H1 (cell line): Measurements from ENCODE around the gene TEX264. TPM values are rescaled to one million over a fixed set of nuclear protein-coding genes. Genes with fewer than 3 reads are reported as not detected.
A peak's percentile ranks its signal among the peaks of the same experiment; 100 is the strongest.

Experiments used
- CTCF ChIA-PET: fragments of 300-600 bp; sonication (Branson Sonifier 250); formaldehyde crosslinking; loops from one replicate; lab custom pipeline; 2021; ENCODE audit not compliant: partially characterized antibody; lab: Charles Lee
- POLR2A ChIA-PET: fragments of 300-600 bp; sonication (Branson Sonifier 250); formaldehyde crosslinking; loops from one replicate; lab custom pipeline; 2021; ENCODE audit warnings: inconsistent platforms; ENCODE audit not compliant: partially characterized antibody; lab: Charles Lee
- DNase-seq, 2 experiments: peaks; one replicate each; pipeline versions ENCODE4 v3.0.0 to v3.0.0-alpha.2; 2010 to 2022; ENCODE audit warnings: low spot score in 2 of 2, low read depth in 1 of 2, mixed read lengths in 1 of 2
- FAIRE-seq: peaks from 2 replicates; lab custom pipeline; 2011; peaks lifted over from hg19 to GRCh38; lab: Jason Lieb, UNC
- H2AFZ ChIP-seq: 2 replicates; pipeline ENCODE4 v1.8.1; 2012; ENCODE audit warnings: low read length, inconsistent platforms
- H2AK5ac ChIP-seq: 2 replicates; pipeline ENCODE4 v1.6.1; 2013; ENCODE audit warnings: low read depth, low read length
- H2BK120ac ChIP-seq: replicated peaks from 2 replicates; pipeline ENCODE3; 2013; ENCODE audit warnings: low read depth, low read length, inconsistent platforms
- H2BK12ac ChIP-seq: 2 replicates; pipeline ENCODE4 v1.6.1; 2013; ENCODE audit warnings: low read depth, low read length
- H2BK15ac ChIP-seq: 2 replicates; pipeline ENCODE4 v1.6.1; 2013; ENCODE audit warnings: low read length
- H2BK20ac ChIP-seq: 2 replicates; pipeline ENCODE4 v1.6.1; 2013; ENCODE audit warnings: low read length
- H2BK5ac ChIP-seq: 2 replicates; pipeline ENCODE4 v1.6.1; 2013; ENCODE audit warnings: low read depth, low read length
- H3K14ac ChIP-seq: 2 replicates; pipeline ENCODE4 v1.6.1; 2013; ENCODE audit warnings: inconsistent platforms; ENCODE audit not compliant: insufficient read length
- H3K18ac ChIP-seq: 2 replicates; pipeline ENCODE4 v1.6.1; 2013; ENCODE audit warnings: low read length; ENCODE audit errors: extremely low read depth
- H3K23ac ChIP-seq: 2 replicates; pipeline ENCODE4 v1.6.1; 2013; ENCODE audit warnings: inconsistent platforms; ENCODE audit not compliant: insufficient read length
- H3K23me2 ChIP-seq: 2 replicates; pipeline ENCODE4 v1.6.1; 2013; ENCODE audit warnings: low read depth, low read length
- H3K27ac ChIP-seq: 2 replicates; pipeline ENCODE4 v1.6.1; 2011; ENCODE audit warnings: low read depth, low read length, inconsistent platforms
- H3K27me3 ChIP-seq, 4 experiments: replicated peaks in 1 of 4; 1 replicate in 1 of 4; 2 replicates in 3 of 4; pipeline versions ENCODE4 v1.6.1 to v1.8.1; 2011 to 2013; ENCODE audit warnings: low read length in 3 of 4, mild to moderate bottlenecking in 3 of 4, inconsistent platforms in 2 of 4, mixed read lengths in 2 of 4, moderate library complexity in 1 of 4; ENCODE audit not compliant: control insufficient read depth in 3 of 4, insufficient read depth in 3 of 4; ENCODE audit errors: extremely low read depth in 1 of 4
- H3K36me3 ChIP-seq, 4 experiments: 2 replicates each; pipeline versions ENCODE4 v1.6.1 to v1.8.1; 2011 to 2013; ENCODE audit warnings: mild to moderate bottlenecking in 4 of 4, low read length in 3 of 4, moderate library complexity in 2 of 4, control low read depth in 1 of 4, inconsistent platforms in 1 of 4; ENCODE audit not compliant: insufficient read depth in 4 of 4, control insufficient read depth in 2 of 4
- H3K4ac ChIP-seq: replicated peaks from 2 replicates; pipeline ENCODE3; 2013; ENCODE audit warnings: low read length, low read depth, mixed read lengths, inconsistent platforms; ENCODE audit not compliant: insufficient read length
- H3K4me1 ChIP-seq, 4 experiments: replicated peaks in 1 of 4; 1 replicate in 1 of 4; 2 replicates in 3 of 4; pipeline versions ENCODE4 v1.6.1 to v1.8.1; 2011 to 2013; ENCODE audit warnings: low read length in 3 of 4, inconsistent platforms in 2 of 4, mixed read lengths in 1 of 4; ENCODE audit not compliant: insufficient read depth in 4 of 4, control insufficient read depth in 3 of 4
- H3K4me2 ChIP-seq, 2 experiments: 2 replicates each; pipeline versions ENCODE4 v1.6.1 to v1.8.1; 2011 to 2013; ENCODE audit warnings: low read depth in 2 of 2, low read length in 2 of 2, control low read depth in 1 of 2, inconsistent platforms in 1 of 2, mild to moderate bottlenecking in 1 of 2; ENCODE audit not compliant: insufficient read depth in 1 of 2
- H3K4me3 ChIP-seq, 4 experiments: fragments of 200-600, 300-600 bp in 1 of 4; sonication (generic), shearing (Covaris generic), sonication (Bioruptor Twin) in 1 of 4; 2 replicates each; pipeline versions ENCODE4 v1.5.1 to v1.8.1; 2011 to 2016; ENCODE audit warnings: low read length in 4 of 4, low read depth in 3 of 4, control low read depth in 2 of 4, inconsistent platforms in 2 of 4, mild to moderate bottlenecking in 2 of 4, mixed read lengths in 1 of 4, moderate library complexity in 1 of 4; ENCODE audit not compliant: insufficient read depth in 2 of 4; ENCODE audit errors: extremely low read depth in 1 of 4
- H3K56ac ChIP-seq: replicated peaks from 2 replicates; pipeline ENCODE3; 2013; ENCODE audit warnings: low read depth, mild to moderate bottlenecking, mixed read lengths, low read length, inconsistent platforms; ENCODE audit not compliant: insufficient read length
- H3K79me1 ChIP-seq: 2 replicates; pipeline ENCODE4 v1.6.1; 2013; ENCODE audit warnings: low read depth, low read length, control low read depth
- H3K79me2 ChIP-seq, 2 experiments: 2 replicates each; pipeline versions ENCODE4 v1.6.1 to v1.8.1; 2012 to 2013; ENCODE audit warnings: low read length in 2 of 2, mild to moderate bottlenecking in 2 of 2, inconsistent platforms in 1 of 2; ENCODE audit not compliant: insufficient read depth in 2 of 2, control insufficient read depth in 1 of 2
- H3K9ac ChIP-seq, 4 experiments: replicated peaks in 1 of 4; 1 replicate in 1 of 4; 2 replicates in 3 of 4; pipeline versions ENCODE4 v1.6.1 to v1.8.1; 2011 to 2013; ENCODE audit warnings: low read depth in 3 of 4, low read length in 3 of 4, control low read depth in 2 of 4, mild to moderate bottlenecking in 2 of 4, moderate library complexity in 2 of 4, inconsistent platforms in 1 of 4; ENCODE audit errors: extremely low read depth in 1 of 4
- H3K9me3 ChIP-seq, 2 experiments: 2 replicates each; pipeline versions ENCODE4 v1.6.1 to v1.8.1; 2012 to 2013; ENCODE audit warnings: mild to moderate bottlenecking in 2 of 2, moderate library complexity in 2 of 2, control low read depth in 1 of 2, inconsistent platforms in 1 of 2, low read depth in 1 of 2, low read length in 1 of 2, mixed read lengths in 1 of 2; ENCODE audit not compliant: insufficient read depth in 2 of 2
- H4K20me1 ChIP-seq, 2 experiments: replicated peaks in 1 of 2; 2 replicates each; pipeline versions ENCODE3 to v1.8.1; 2011 to 2013; ENCODE audit warnings: inconsistent platforms in 2 of 2, low read length in 2 of 2, mild to moderate bottlenecking in 1 of 2; ENCODE audit not compliant: insufficient read depth in 2 of 2, control insufficient read depth in 1 of 2
- H4K5ac ChIP-seq: 2 replicates; pipeline ENCODE4 v1.6.1; 2013; ENCODE audit warnings: low read length, low read depth, mixed read lengths, inconsistent platforms; ENCODE audit not compliant: insufficient read length
- H4K8ac ChIP-seq: 2 replicates; pipeline ENCODE4 v1.8.0; 2013; ENCODE audit warnings: mild to moderate bottlenecking, moderate library complexity, low read length, inconsistent platforms; ENCODE audit not compliant: insufficient read depth; ENCODE audit errors: extremely low read depth
- H4K91ac ChIP-seq: replicated peaks from 2 replicates; pipeline ENCODE3; 2013; ENCODE audit warnings: low read length, mixed read lengths, inconsistent platforms; ENCODE audit not compliant: insufficient read length
- RBBP5 ChIP-seq: IDR thresholded peaks from 2 replicates; pipeline ENCODE4 v1.7.1; 2012; ENCODE audit warnings: low read depth, mild to moderate bottlenecking, inconsistent platforms, low read length, moderate library complexity, borderline replicate concordance
- RXRA ChIP-seq: IDR thresholded peaks from 2 replicates; pipeline ENCODE4 v1.6.1; 2011; ENCODE audit warnings: low read depth, mild to moderate bottlenecking, low read length, moderate library complexity; ENCODE audit not compliant: insufficient read depth
- WGBS, 2 experiments: shearing (Covaris generic) in 1 of 2; methylation state at CpG; one replicate each; pipeline versions ENCODE4 v1.1.6 to v1.1.7; 2013 to 2015; ENCODE audit warnings: low lambda C conversion rate in 2 of 2, mixed read lengths in 2 of 2, inconsistent platforms in 1 of 2, low coverage in 1 of 2, missing lambda C conversion rate in 1 of 2; ENCODE audit not compliant: insufficient replicate concordance in 2 of 2, insufficient coverage in 1 of 2, insufficient read length in 1 of 2; ENCODE audit errors: extremely low coverage in 1 of 2, missing lambda C conversion rate in 1 of 2; 5-methylcytosine and 5-hydroxymethylcytosine counted together
- polyA plus RNA-seq, 7 experiments: library from polyadenylated mRNA; depleted of rRNA in 3 of 7; stranded (reverse) in 5 of 7; unstranded in 2 of 7; fragments of >200 nt in 5 of 7; fragments of 200-250 nt in 2 of 7; gene quantifications; 1 replicate in 5 of 7; 2 replicates in 1 of 7; 4 replicates in 1 of 7; pipeline versions ENCODE4 v1.2.1 to v1.2.3, GENCODE V29; 2011 to 2013; ENCODE audit warnings: missing spikeins in 2 of 7, mixed read lengths in 2 of 7
- total RNA-seq: library from RNA; stranded (reverse); fragmentation: NEBNext Ultra II Directional; extraction: Animal tissue kit (Norgen Biotek cat#: 25700); gene quantifications from 2 replicates; pipeline ENCODE4 v1.2.1, GENCODE V29; 2021

Gene TEX264
- total and polyA plus RNA-seq, 2 of the 8 experiments (the other 6 are each of a cell fraction or from before 2014, with no cell fraction given), result 11.2 to 35.6 TPM

- Histone ChIP-seq H3K23me2 (peaks cover 11% of the 10 kb centered on the region; the same call in 1 of the 2 replicates), H3K14ac (no peak overlapping the region), H2AFZ (no peak overlapping the region), H3K9ac (no peak overlapping the region), H2BK15ac (no peak overlapping the region), H3K9me3 (no peaks in the 10 kb centered on the region), H3K36me3 (no peaks in the 10 kb centered on the region), H3K23ac (no peak overlapping the region), H3K18ac (no peak overlapping the region), H4K8ac (no peak overlapping the region; the same call in 1 of the 2 replicates), H2BK120ac (no peak overlapping the region), H3K27me3 (peaks cover 13 to 24% (median 23%) of the 10 kb centered on the region in 4 experiments; a peak in 6 of 7 replicates), H3K79me1 (no peaks in the 10 kb centered on the region), H3K27ac (no peak overlapping the region), H3K4me2 (no peak overlapping the region), H2BK20ac (no peak overlapping the region), H3K56ac (no peak overlapping the region), H4K5ac (no peak overlapping the region), H2BK5ac (no peak overlapping the region), H2BK12ac (0 out of 2 replicates have a peak overlapping the region, but pooled peaks have one; percentile 27), H3K4ac (no peak overlapping the region), H3K79me2 (no peaks in the 10 kb centered on the region), H4K91ac (no peak overlapping the region), H3K4me3 (no peak overlapping the region), H4K20me1 (peaks cover 2 to 25% of the 10 kb centered on the region in 2 experiments), H3K4me1 (peaks cover 0 to 31% (median 22%) of the 10 kb centered on the region in 4 experiments; a peak in 6 of 7 replicates), H2AK5ac (no peak overlapping the region)
- 88% methylated on average over 8 of the region's 8 CpGs; no CpG with 5 or more reads in 1 of the 2 experiments for WGBS, 2 experiments
- POLR2A ChIA-PET, result interaction anchor here (0.9 kb wide), 1 partner anchor 46 kb away, joined by 3 read pairs; no protein-coding TSS in a partner anchor
- DNase-seq (no peak), FAIRE-seq (no peak)
- CTCF ChIA-PET, result interaction anchor here (0.8 to 7.0 kb wide), 11 partner anchors 9 to 237 kb away, joined by 3 to 61 read pairs (median 7); partner anchors contain the start of gene TEX264
- TF ChIP-seq RBBP5, result no peak
- no peak for TF ChIP-seq RXRA
Observed at GRCh38 chr3:51705276-51706020, 34.4 kb downstream of the TEX264 start.
